ENCODE results near the gene PNPLA7.
"Not testable (repeated sequence)": the region's sequence is repeated elsewhere in the genome, so short reads cannot be mapped to it uniquely, and the experiment has no call there.

PNPLA7 gene

DNA sequence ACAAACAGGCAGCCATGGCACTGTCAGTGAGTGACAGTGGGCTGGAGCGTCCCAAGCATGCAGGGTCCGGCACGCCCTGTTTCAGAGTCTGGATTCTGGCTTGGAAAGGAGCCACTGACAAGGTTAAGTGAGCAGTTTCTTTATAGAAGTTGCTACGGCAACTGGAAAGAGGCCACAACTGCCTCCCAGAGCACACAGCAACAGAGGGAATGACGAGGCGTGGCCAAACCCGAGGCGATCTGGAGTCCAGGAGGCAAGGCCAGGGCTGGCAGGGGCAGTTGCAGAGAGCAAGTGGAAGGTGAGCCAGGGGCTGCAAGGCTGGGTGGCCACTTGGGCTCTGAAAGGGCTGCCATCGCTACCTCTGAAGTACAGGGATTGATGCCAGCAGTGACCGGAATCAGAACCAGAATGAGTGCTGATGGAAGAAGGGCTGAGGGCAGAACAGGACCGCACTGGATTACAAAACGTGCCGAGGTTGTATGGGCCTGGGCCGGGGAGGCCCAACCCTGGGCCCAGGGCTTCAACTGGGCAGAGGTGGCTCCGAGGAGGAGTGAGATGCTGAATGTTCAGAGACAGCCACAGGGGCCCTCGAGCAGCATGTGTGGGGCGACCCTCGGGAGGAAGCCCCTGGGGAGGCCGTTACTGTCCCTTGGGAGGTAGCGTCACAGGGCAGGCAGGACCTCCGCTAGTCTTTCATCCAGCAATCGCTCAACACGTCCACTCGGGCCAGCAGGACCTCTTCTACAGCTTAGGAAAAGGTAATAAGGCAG is 6.1 kb upstream of the PNPLA7 start:
- TF ChIP-seq L3MBTL2 (conservative IDR thresholded peaks at IDR 0.05) (no peak), ZNF384 (IDR thresholded peaks at IDR 0.05) (no peak), ELF4 (IDR thresholded peaks at IDR 0.05) (no peak), LEF1 (IDR thresholded peaks at IDR 0.05; ENCODE audit: borderline replicate concordance) (no peak), BHLHE40 (IDR thresholded peaks at IDR 0.05; ENCODE audit: borderline replicate concordance) (no peak), HDGF (IDR thresholded peaks at IDR 0.05; ENCODE audit: borderline replicate concordance) (no peak), TARDBP (IDR thresholded peaks at IDR 0.05) (no peak), NFRKB (IDR thresholded peaks at IDR 0.05) (no peak), SP1 (IDR thresholded peaks at IDR 0.05) (no peak), ARNT (IDR thresholded peaks at IDR 0.05) (no peak), FOXK2 (IDR thresholded peaks at IDR 0.05) (no peak), FOXA1 (IDR thresholded peaks at IDR 0.05) (no peak), CTBP1 (IDR thresholded peaks at IDR 0.05; ENCODE audit: borderline replicate concordance) (no peak), FOXM1 (IDR thresholded peaks at IDR 0.05; ENCODE audit: borderline replicate concordance) (no peak), SUZ12 (IDR thresholded peaks at IDR 0.05) (no peak)
- TF ChIP-seq, protein P1, sequence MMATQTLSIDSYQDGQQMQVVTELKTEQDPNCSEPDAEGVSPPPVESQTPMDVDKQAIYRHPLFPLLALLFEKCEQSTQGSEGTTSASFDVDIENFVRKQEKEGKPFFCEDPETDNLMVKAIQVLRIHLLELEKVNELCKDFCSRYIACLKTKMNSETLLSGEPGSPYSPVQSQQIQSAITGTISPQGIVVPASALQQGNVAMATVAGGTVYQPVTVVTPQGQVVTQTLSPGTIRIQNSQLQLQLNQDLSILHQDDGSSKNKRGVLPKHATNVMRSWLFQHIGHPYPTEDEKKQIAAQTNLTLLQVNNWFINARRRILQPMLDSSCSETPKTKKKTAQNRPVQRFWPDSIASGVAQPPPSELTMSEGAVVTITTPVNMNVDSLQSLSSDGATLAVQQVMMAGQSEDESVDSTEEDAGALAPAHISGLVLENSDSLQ (IDR thresholded peaks at IDR 0.05): no peak
- ChIA-PET POLR2A (no interaction called here), CTCF (no interaction called here)
- DNase-seq (ENCODE audit: extremely low spot score): no peak

DNA sequence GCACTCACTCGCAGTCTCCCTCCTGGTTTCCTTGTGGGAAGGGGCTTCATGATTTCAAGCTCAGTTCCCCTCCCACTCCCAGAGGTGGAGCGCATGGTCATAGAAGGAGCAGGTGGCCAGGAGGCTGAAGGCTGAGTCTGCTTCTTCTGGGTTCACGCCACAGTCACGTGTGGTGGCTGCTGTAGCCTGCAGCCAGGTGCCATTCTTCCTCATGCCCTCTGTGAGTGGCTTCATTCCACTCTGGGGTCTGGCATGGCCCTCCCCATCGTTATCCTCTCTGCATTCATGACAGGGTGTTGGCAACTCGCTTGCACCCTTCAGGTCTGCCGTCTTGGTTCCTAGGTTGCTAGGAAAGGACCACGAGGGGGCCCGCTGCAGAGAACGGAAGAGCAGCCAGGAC is 5.0 kb upstream of the PNPLA7 start:
- ChIA-PET CTCF (no interaction called here), POLR2A (no interaction called here)
- no peak for DNase-seq (ENCODE audit: extremely low spot score)
- TF ChIP-seq CTBP1 (IDR thresholded peaks at IDR 0.05; ENCODE audit: borderline replicate concordance) (no peak), L3MBTL2 (conservative IDR thresholded peaks at IDR 0.05) (no peak), SP1 (IDR thresholded peaks at IDR 0.05) (no peak), TARDBP (IDR thresholded peaks at IDR 0.05) (no peak), SUZ12 (IDR thresholded peaks at IDR 0.05) (no peak), ARNT (IDR thresholded peaks at IDR 0.05) (no peak), HDGF (IDR thresholded peaks at IDR 0.05; ENCODE audit: borderline replicate concordance) (no peak), FOXA1 (IDR thresholded peaks at IDR 0.05) (no peak), FOXM1 (IDR thresholded peaks at IDR 0.05; ENCODE audit: borderline replicate concordance) (no peak), BHLHE40 (IDR thresholded peaks at IDR 0.05; ENCODE audit: borderline replicate concordance) (no peak), ELF4 (IDR thresholded peaks at IDR 0.05) (no peak), FOXK2 (IDR thresholded peaks at IDR 0.05) (no peak), NFRKB (IDR thresholded peaks at IDR 0.05) (no peak), LEF1 (IDR thresholded peaks at IDR 0.05; ENCODE audit: borderline replicate concordance) (no peak)
- TF ChIP-seq, protein P1 (IDR thresholded peaks at IDR 0.05): no peak

DNA sequence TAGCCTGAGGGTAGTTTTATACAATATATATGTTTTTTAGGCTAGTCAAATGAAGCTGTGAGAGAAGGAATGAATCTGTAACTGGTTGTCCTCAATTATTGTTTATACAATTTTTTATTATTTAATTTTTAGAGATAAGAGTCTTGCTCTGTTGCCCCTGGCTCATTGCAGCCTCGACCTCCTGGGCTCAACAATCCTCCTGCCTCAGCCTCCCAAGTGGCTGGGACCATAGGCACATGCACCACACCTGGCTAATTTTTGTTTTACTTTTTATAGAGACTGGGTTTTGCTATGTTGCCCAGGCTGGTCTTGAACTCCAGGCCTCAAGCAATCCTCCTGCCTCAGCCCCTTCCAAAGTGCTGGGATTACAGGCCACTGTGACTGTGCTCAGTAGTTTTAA is 4.1 kb upstream of the PNPLA7 start:
- ChIA-PET CTCF (no interaction called here), POLR2A (interaction anchor here (0.9 kb wide), 1 partner anchor 36 kb away, joined by 4 read pairs; the partner anchor contains the start of gene ZMYND19)
- TF ChIP-seq ARNT (IDR thresholded peaks at IDR 0.05): no peak
- TF ChIP-seq ZNF384 (IDR thresholded peaks at IDR 0.05): no peak
- TF ChIP-seq BHLHE40 (IDR thresholded peaks at IDR 0.05; ENCODE audit: borderline replicate concordance): no peak
- TF ChIP-seq HDGF (IDR thresholded peaks at IDR 0.05; ENCODE audit: borderline replicate concordance): no peak
- no peak for TF ChIP-seq L3MBTL2 (conservative IDR thresholded peaks at IDR 0.05)
- TF ChIP-seq CTBP1 (IDR thresholded peaks at IDR 0.05; ENCODE audit: borderline replicate concordance): no peak
- no peak for TF ChIP-seq ELF4 (IDR thresholded peaks at IDR 0.05)
- TF ChIP-seq FOXA1 (IDR thresholded peaks at IDR 0.05): no peak
- no peak for TF ChIP-seq FOXM1 (IDR thresholded peaks at IDR 0.05; ENCODE audit: borderline replicate concordance)
- TF ChIP-seq NFRKB (IDR thresholded peaks at IDR 0.05): no peak
- TF ChIP-seq SUZ12 (IDR thresholded peaks at IDR 0.05): no peak
- TF ChIP-seq, protein P1 (IDR thresholded peaks at IDR 0.05): no peak
- no peak for TF ChIP-seq LEF1 (IDR thresholded peaks at IDR 0.05; ENCODE audit: borderline replicate concordance)
- TF ChIP-seq TARDBP (IDR thresholded peaks at IDR 0.05): no peak
- no peak for DNase-seq (ENCODE audit: extremely low spot score)

DNA sequence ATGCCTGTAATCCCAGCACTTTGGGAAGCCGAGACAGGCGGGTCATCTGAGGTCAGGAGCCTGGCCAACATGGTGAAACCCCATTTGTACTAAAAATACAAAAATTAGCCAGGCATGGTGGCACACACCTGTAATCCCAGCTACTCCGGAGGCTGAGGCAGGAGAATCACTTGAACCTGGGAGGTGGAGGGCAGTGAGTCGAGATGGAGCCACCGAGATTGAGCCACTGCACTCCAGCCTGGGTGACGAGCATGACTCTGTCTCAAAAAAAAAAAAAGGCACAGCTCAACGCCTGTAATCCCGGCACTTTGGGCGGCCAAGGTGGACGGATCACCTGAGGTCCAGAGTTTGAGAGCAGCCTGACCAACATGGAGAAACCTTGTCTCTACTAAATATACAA is 3.5 kb upstream of the PNPLA7 start:
- POLR2A ChIA-PET: interaction anchor here (0.9 kb wide), 1 partner anchor 37 kb away, joined by 4 read pairs; the partner anchor contains the start of gene ZMYND19
- CTCF ChIA-PET; DNase-seq (ENCODE audit: extremely low spot score): not testable (repeated sequence)

DNA sequence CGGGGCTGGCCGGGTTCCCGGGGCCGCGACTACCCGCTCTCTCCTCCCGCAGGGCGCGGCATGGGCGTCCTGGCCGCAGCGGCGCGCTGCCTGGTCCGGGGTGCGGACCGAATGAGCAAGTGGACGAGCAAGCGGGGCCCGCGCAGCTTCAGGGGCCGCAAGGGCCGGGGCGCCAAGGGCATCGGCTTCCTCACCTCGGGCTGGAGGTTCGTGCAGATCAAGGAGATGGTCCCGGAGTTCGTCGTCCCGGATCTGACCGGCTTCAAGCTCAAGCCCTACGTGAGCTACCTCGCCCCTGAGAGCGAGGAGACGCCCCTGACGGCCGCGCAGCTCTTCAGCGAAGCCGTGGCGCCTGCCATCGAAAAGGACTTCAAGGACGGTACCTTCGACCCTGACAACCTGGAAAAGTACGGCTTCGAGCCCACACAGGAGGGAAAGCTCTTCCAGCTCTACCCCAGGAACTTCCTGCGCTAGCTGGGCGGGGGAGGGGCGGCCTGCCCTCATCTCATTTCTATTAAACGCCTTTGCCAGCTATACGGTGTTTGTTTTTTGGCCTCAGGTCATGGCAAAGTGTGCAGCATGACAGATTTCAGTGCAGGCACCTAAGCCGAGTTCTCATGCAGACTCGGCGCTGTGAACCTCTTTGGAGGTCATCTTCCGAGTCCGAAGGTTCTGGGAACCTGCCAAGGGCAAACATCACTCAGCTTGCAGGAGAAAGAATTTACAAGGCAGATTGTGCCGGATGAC is 2.0 kb upstream of the PNPLA7 start:
- CTCF ChIA-PET: interaction anchor here (0.8 kb wide), 1 partner anchor 12 kb away, joined by 3 read pairs; no protein-coding TSS in a partner anchor
- DNase-seq (ENCODE audit: extremely low spot score): peak; percentile 46
- POLR2A ChIA-PET: interaction anchor here (0.8 to 1.8 kb wide), 9 partner anchors 8 to 422 kb away, joined by 3 to 7 read pairs (median 4); partner anchors contain the start of genes DPH7 and NRARP
- TF ChIP-seq ZNF384 (IDR thresholded peaks at IDR 0.05) (no peak), L3MBTL2 (conservative IDR thresholded peaks at IDR 0.05) (0 out of 2 replicates have a peak, but pooled peaks have one; percentile 30), SUZ12 (IDR thresholded peaks at IDR 0.05) (no peak), FOXA1 (IDR thresholded peaks at IDR 0.05) (no peak), HDGF (IDR thresholded peaks at IDR 0.05; ENCODE audit: borderline replicate concordance) (no peak), ELF4 (IDR thresholded peaks at IDR 0.05) (no peak), CTBP1 (IDR thresholded peaks at IDR 0.05; ENCODE audit: borderline replicate concordance) (no peak)

Data from HEK293T (cell line).